Limb (tissue), 2 donors: ENCODE data around the gene APBA2.
"Not testable (repeated sequence)": the region's sequence is repeated elsewhere in the genome, so short reads cannot be mapped to it uniquely, and the experiment has no call there.

Source experiments
- DNase-seq, 2 donors: peaks; one replicate each; pipeline ENCODE4 v3.0.0-alpha.2; 2016; ENCODE audit errors: extremely low spot score in 2 of 2

The APBA2 gene

GRCh38 chr15:28995705-28996104 is 109.9 kb downstream of the APBA2 start:
- no peak for DNase-seq

GRCh38 chr15:28996289-28996688 is 110.5 kb downstream of the APBA2 start:
- no peak for DNase-seq

- no peak for DNase-seq
Observed at GRCh38 chr15:28996953-28997352, 111.2 kb downstream of the APBA2 start.

GRCh38 chr15:28997791-28998190 is 112.0 kb downstream of the APBA2 start:
- no peak for DNase-seq

- DNase-seq, result no peak
Observed at GRCh38 chr15:28998511-28998910, 112.7 kb downstream of the APBA2 start.

GRCh38 chr15:29003191-29003839 is 117.5 kb downstream of the APBA2 start:
- no peak for DNase-seq

GRCh38 chr15:29003840-29004233 is 118.1 kb downstream of the APBA2 start:
- no peak for DNase-seq

- DNase-seq, result no peak
Observed at GRCh38 chr15:29005931-29006330, 120.2 kb downstream of the APBA2 start.

GRCh38 chr15:29008846-29009245 is 123.1 kb downstream of the APBA2 start:
- no peak for DNase-seq

- no peak for DNase-seq
Observed at GRCh38 chr15:29012097-29012496, 126.3 kb downstream of the APBA2 start.

- DNase-seq, result no peak
Observed at GRCh38 chr15:29014493-29014892, 128.7 kb downstream of the APBA2 start.

GRCh38 chr15:29016518-29016917 is 130.7 kb downstream of the APBA2 start:
- DNase-seq, result no peak

GRCh38 chr15:29018120-29018805 is 132.5 kb downstream of the APBA2 start:
- DNase-seq, result no peak

GRCh38 chr15:29018995-29019976 is 133.5 kb downstream of the APBA2 start:
- no peak for DNase-seq

GRCh38 chr15:29021857-29022256 is 136.1 kb downstream of the APBA2 start:
- DNase-seq, result no peak

- DNase-seq, result no peak
Observed at GRCh38 chr15:29024662-29025061, 138.9 kb downstream of the APBA2 start.

- not testable (repeated sequence) for DNase-seq
Observed at GRCh38 chr15:29025411-29025810, 139.6 kb downstream of the APBA2 start.

GRCh38 chr15:29028158-29028557 is 142.4 kb downstream of the APBA2 start:
- not testable (repeated sequence) for DNase-seq

GRCh38 chr15:29029651-29030195 is 143.9 kb downstream of the APBA2 start:
- DNase-seq, result no peak

- no peak for DNase-seq
Observed at GRCh38 chr15:29031502-29032228, 145.9 kb downstream of the APBA2 start.

GRCh38 chr15:29032229-29032625 is 146.5 kb downstream of the APBA2 start:
- DNase-seq, result no peak
